ENCODE results near the gene RECQL5.

- no peak for TF ChIP-seq GATA2 (IDR thresholded peaks at IDR 0.05; ENCODE audit: low read depth, low read length)
- TF ChIP-seq GATA3 (IDR thresholded peaks at IDR 0.05; ENCODE audit: low read depth, low read length): no peak
These were observed 82.1 kb downstream of the RECQL5 start for GRCh38 chr17:75584849-75585175.
